Naive thymus-derived CD4-positive, alpha-beta T cell (primary cell): ENCODE measurements around the gene NOCT. TPM values are rescaled to one million over a fixed set of nuclear protein-coding genes. Genes with fewer than 3 reads are reported as not detected.

Experiments
- ATAC-seq: fragments of 150-1000 bp; cut with Tn5 transposase; 2 replicates; pipeline ENCODE4 v1.10.0; 2021; ENCODE audit warnings: mild to moderate bottlenecking, moderate library complexity
- CTCF ChIA-PET: fragments of 350-600 bp; sonication (Branson Sonifier 250); formaldehyde crosslinking; loops from one replicate; lab custom pipeline; 2021; ENCODE audit warnings: antibody characterized with exemption; lab: Charles Lee
- POLR2A ChIA-PET: fragments of 350-600 bp; sonication (Branson Sonifier 250); formaldehyde crosslinking; loops from one replicate; lab custom pipeline; 2021; ENCODE audit warnings: antibody characterized with exemption, inconsistent platforms; lab: Charles Lee
- DNase-seq, 9 donors: peaks; one replicate each; pipeline versions ENCODE4 v3.0.0 to v3.0.0-alpha.2; 2020 to 2022; ENCODE audit warnings: mixed read lengths in 1 of 9
- H3K27ac ChIP-seq: one replicate; pipeline ENCODE4 v1.7.0; 2013; ENCODE audit warnings: mild to moderate bottlenecking, low read depth, low read length, moderate library complexity
- H3K27me3 ChIP-seq, 2 donors: one replicate each; pipeline ENCODE4 v1.7.0; 2013; ENCODE audit warnings: low read length in 2 of 2, mild to moderate bottlenecking in 2 of 2, moderate library complexity in 2 of 2; ENCODE audit not compliant: control insufficient read depth in 2 of 2, insufficient read depth in 2 of 2
- H3K36me3 ChIP-seq, 3 experiments: 1 replicate in 2 of 3; 2 replicates in 1 of 3; pipeline ENCODE4 v1.7.0; 2013; ENCODE audit warnings: low read length in 3 of 3, mild to moderate bottlenecking in 3 of 3, moderate library complexity in 1 of 3; ENCODE audit not compliant: insufficient read depth in 3 of 3, control insufficient read depth in 2 of 3
- H3K4me1 ChIP-seq, 2 donors: one replicate each; pipeline ENCODE4 v1.7.0; 2013; ENCODE audit warnings: low read length in 2 of 2, mild to moderate bottlenecking in 2 of 2, moderate library complexity in 1 of 2; ENCODE audit not compliant: control insufficient read depth in 2 of 2, insufficient read depth in 2 of 2
- H3K4me3 ChIP-seq: 2 replicates; pipeline ENCODE4 v1.7.0; 2013; ENCODE audit warnings: mild to moderate bottlenecking, low read length
- H3K9me3 ChIP-seq, 3 experiments: 1 replicate in 2 of 3; 2 replicates in 1 of 3; pipeline ENCODE4 v1.7.0; 2013; ENCODE audit warnings: low read length in 3 of 3; ENCODE audit not compliant: control insufficient read depth in 2 of 3
- H3K27ac Mint-ChIP-seq, 9 donors: one replicate each; pipeline ENCODE4 v1.8.0; 2020 to 2022; ENCODE audit warnings: mixed read lengths in 9 of 9, mild to moderate bottlenecking in 8 of 9, moderate library complexity in 5 of 9, inconsistent platforms in 2 of 9
- H3K27me3 Mint-ChIP-seq, 5 donors: one replicate each; pipeline ENCODE4 v1.8.0; 2021 to 2022; ENCODE audit warnings: mixed read lengths in 5 of 5, mild to moderate bottlenecking in 1 of 5
- H3K36me3 Mint-ChIP-seq, 5 donors: one replicate each; pipeline ENCODE4 v1.8.0; 2020 to 2022; ENCODE audit warnings: mixed read lengths in 5 of 5, mild to moderate bottlenecking in 3 of 5, inconsistent platforms in 1 of 5
- H3K4me1 Mint-ChIP-seq, 7 donors: one replicate each; pipeline ENCODE4 v1.8.0; 2020 to 2022; ENCODE audit warnings: mixed read lengths in 7 of 7, mild to moderate bottlenecking in 3 of 7, inconsistent platforms in 1 of 7
- H3K4me3 Mint-ChIP-seq, 10 donors: one replicate each; pipeline ENCODE4 v1.8.0; 2020 to 2022; ENCODE audit warnings: mild to moderate bottlenecking in 10 of 10, mixed read lengths in 10 of 10, moderate library complexity in 6 of 10, inconsistent platforms in 2 of 10
- H3K9me3 Mint-ChIP-seq, 11 donors: one replicate each; pipeline ENCODE4 v1.8.0; 2020 to 2022; ENCODE audit warnings: mixed read lengths in 11 of 11, mild to moderate bottlenecking in 4 of 11, inconsistent platforms in 1 of 11, moderate library complexity in 1 of 11
- intact Hi-C, 2 donors: fragments of 100-400 bp; cut with micrococcal nuclease; formaldehyde crosslinking; loops; one replicate each; pipeline ENCODE4 v1.15.1; 2023
- polyA plus RNA-seq, 2 donors: library from polyadenylated mRNA; unstranded; fragments of 300-500 nt; fragmentation: Illumina TruSeq; gene quantifications; one replicate each; pipeline ENCODE4 v1.2.3, GENCODE V29; 2021
- total RNA-seq, 6 experiments: library from RNA in 5 of 6; stranded (reverse) in 5 of 6; gene quantifications; 1 replicate in 5 of 6; 2 replicates in 1 of 6; pipeline ENCODE4 v1.2.3 and lab custom pipeline; 2021 to 2026

NOCT gene
- total and polyA plus RNA-seq, 7 experiments from 2014 or later: 0.12 to 33.7 (median 1.7) TPM

DNA sequence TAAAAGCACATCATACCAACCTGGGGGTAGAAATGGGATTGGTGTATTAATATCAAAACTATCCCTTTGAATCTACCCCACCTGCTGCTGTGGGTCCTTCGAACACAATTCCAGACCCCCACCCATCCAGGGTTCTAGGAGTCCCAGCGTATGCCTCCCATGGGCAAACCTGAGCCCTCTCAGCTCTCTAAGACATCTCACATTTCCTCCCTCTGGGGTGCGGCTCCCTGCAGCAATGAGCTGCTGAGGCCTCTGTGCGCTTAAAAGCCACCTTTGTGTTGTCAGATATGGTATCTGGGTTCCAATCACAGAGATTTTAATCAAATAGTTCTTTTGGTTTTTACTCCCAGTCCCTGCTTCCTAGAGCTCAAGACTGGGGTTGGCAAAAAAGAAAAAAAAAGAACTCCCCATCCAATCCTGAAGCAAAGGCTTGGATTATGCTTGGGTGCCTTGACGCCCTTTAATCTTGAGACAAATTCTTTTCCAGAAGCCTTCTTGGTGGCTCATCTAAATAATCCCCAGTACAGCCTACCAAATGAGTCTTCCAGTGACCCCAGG lies 37.5 kb upstream of the NOCT start:
- Histone ChIP-seq H3K36me3 (no peaks in the 10 kb centered on the region), H3K9me3 (no peaks in the 10 kb centered on the region), H3K4me1 (no peaks in the 10 kb centered on the region), H3K27me3 (no peaks in the 10 kb centered on the region), H3K4me3 (no peak overlapping the region), H3K27ac (no peak overlapping the region)
- Mint-ChIP-seq H3K4me3 (no peak overlapping the region), H3K4me1 (peaks cover 0 to 3% (median 0%) of the 10 kb centered on the region in 7 donors), H3K9me3 (no peaks in the 10 kb centered on the region), H3K27ac (no peak overlapping the region), H3K36me3 (no peaks in the 10 kb centered on the region), H3K27me3 (peaks cover 0 to 2% (median 0%) of the 10 kb centered on the region in 5 donors)
- intact Hi-C loops: no loop called here
- POLR2A ChIA-PET: no interaction called here
- CTCF ChIA-PET: no interaction called here
- ATAC-seq: no peak
- DNase-seq: no peak

DNA sequence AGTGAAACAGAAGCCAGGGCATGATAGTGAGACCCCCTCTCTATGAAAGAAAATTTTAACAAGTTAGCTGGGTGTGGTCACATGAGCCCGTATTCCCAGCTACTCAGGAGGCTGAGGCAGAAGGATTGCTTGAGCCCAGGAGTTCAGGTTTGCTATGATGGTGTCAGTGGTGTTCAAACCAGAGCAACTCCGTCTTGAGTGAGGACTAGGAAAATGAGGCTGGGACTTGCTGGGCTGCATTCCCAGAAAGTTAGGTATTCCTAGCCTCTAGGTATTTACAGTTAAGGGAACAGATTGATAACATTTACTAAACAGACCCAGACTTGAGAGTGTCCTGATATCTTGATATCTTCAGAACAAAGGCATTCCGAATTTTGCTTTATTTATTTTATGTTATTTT lies 37.0 kb upstream of the NOCT start:
- DNase-seq (no peak), ATAC-seq (no peak)
- no peak overlapping the region for H3K27ac ChIP-seq
- H3K4me3 ChIP-seq: no peak overlapping the region
- no peaks in the 10 kb centered on the region for H3K27me3 ChIP-seq
- H3K4me3 Mint-ChIP-seq: no peak overlapping the region
- intact Hi-C loops: no loop called here
- H3K36me3 Mint-ChIP-seq: no peaks in the 10 kb centered on the region
- ChIA-PET CTCF (no interaction called here), POLR2A (no interaction called here)
- H3K4me1 ChIP-seq: no peaks in the 10 kb centered on the region
- H3K27ac Mint-ChIP-seq: no peak overlapping the region
- peaks cover 0 to 5% (median 0%) of the 10 kb centered on the region in 7 donors for H3K4me1 Mint-ChIP-seq
- no peaks in the 10 kb centered on the region for H3K9me3 Mint-ChIP-seq
- no peaks in the 10 kb centered on the region for H3K9me3 ChIP-seq
- peaks cover 0 to 2% (median 0%) of the 10 kb centered on the region in 5 donors for H3K27me3 Mint-ChIP-seq
- no peaks in the 10 kb centered on the region for H3K36me3 ChIP-seq

DNA sequence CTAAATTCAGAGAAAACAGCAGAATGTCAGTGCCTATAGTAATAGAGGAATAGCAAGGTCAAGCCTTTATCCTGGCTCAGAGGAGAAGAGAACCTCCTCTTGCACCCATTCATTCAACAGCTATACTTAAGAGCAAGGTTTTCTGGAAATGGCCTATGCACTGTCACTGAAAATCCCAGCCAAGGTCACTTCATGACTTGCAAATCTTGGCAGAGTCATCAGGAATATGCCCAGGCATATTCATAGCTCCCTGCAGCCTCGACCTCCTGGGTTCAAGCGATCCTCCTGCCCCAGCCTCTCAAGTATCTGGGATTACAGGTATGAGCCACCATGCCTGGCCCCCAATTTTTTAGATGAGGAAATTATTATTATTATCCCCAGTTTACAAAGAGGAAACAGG lies 35.8 kb upstream of the NOCT start:
- Histone ChIP-seq H3K4me1 (no peaks in the 10 kb centered on the region), H3K27ac (no peak overlapping the region), H3K4me3 (no peak overlapping the region), H3K9me3 (no peaks in the 10 kb centered on the region), H3K27me3 (no peaks in the 10 kb centered on the region), H3K36me3 (no peaks in the 10 kb centered on the region)
- Mint-ChIP-seq H3K4me3 (no peak overlapping the region), H3K27me3 (no peaks in the 10 kb centered on the region), H3K27ac (no peak overlapping the region), H3K9me3 (peaks cover 0 to under 1% (median 0%) of the 10 kb centered on the region in 11 donors), H3K4me1 (peaks cover 0 to 3% (median 0%) of the 10 kb centered on the region in 7 donors), H3K36me3 (no peaks in the 10 kb centered on the region)
- CTCF ChIA-PET: no interaction called here
- intact Hi-C loops: no loop called here
- ATAC-seq (no peak), DNase-seq (no peak)
- POLR2A ChIA-PET: no interaction called here

DNA sequence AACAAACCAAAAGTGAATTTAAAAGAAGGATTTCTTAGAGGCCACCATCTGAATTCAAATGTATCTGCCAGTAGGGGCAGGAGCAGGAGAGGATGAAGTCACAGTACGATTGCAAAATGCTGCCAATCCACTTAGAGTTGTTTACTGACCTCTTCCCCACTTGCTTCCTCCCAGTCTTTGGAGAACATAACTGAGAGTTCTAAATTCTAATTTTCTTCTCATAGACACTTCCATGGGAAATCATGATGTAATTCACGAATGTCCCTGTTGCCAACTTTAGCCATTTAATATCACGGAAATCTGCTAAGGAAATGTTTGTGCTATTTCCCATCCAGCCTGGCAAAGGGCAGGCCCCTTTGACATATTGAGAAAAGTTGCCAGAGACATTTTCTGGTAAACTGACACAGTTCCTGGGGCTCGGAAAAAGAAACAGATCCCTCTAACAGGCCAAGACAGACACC lies 33.6 kb upstream of the NOCT start:
- H3K4me3 Mint-ChIP-seq: no peak overlapping the region
- no peaks in the 10 kb centered on the region for H3K9me3 ChIP-seq
- ChIA-PET POLR2A (no interaction called here), CTCF (no interaction called here)
- no peaks in the 10 kb centered on the region for H3K27me3 ChIP-seq
- no peak overlapping the region for H3K27ac Mint-ChIP-seq
- no peak for DNase-seq
- H3K36me3 Mint-ChIP-seq: no peaks in the 10 kb centered on the region
- peaks cover 0 to 3% (median 0%) of the 10 kb centered on the region in 7 donors for H3K4me1 Mint-ChIP-seq
- peaks cover 0 to 7% (median 0%) of the 10 kb centered on the region in 11 donors for H3K9me3 Mint-ChIP-seq
- intact Hi-C loops: no loop called here
- no peaks in the 10 kb centered on the region for H3K27me3 Mint-ChIP-seq
- no peaks in the 10 kb centered on the region for H3K4me1 ChIP-seq
- peak; percentile 36 for ATAC-seq
- H3K36me3 ChIP-seq: no peaks in the 10 kb centered on the region
- no peak overlapping the region for H3K4me3 ChIP-seq
- no peak overlapping the region for H3K27ac ChIP-seq

DNA sequence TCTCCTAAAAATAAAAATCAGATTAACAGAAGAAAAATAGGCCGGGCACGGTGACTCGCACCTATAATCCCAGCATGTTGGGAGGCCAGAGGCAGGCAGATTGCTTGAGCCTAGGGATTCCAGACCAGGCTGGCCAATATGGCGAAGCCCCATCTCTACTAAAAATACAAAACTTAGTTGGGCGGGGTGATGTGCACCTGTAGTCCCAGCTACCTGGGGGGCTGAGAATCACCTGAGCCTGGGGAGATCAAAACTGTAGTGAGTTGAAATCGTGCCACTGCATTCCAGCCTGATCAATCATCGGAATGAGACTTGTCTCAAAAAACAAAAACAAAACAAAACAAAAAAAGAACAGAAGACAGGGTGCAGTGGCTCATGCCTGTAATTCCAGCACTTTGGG lies 32.8 kb upstream of the NOCT start:
- ATAC-seq (no peak), DNase-seq (no peak)
- Mint-ChIP-seq H3K9me3 (peaks cover 0 to 7% (median 0%) of the 10 kb centered on the region in 11 donors), H3K36me3 (no peaks in the 10 kb centered on the region), H3K27me3 (no peaks in the 10 kb centered on the region), H3K4me3 (no peak overlapping the region), H3K4me1 (peaks cover 0 to 2% (median 0%) of the 10 kb centered on the region in 7 donors), H3K27ac (no peak overlapping the region)
- H3K27ac ChIP-seq: no peak overlapping the region
- CTCF ChIA-PET: no interaction called here
- H3K9me3 ChIP-seq: no peaks in the 10 kb centered on the region
- no peak overlapping the region for H3K4me3 ChIP-seq
- POLR2A ChIA-PET: no interaction called here
- no peaks in the 10 kb centered on the region for H3K4me1 ChIP-seq
- no peaks in the 10 kb centered on the region for H3K27me3 ChIP-seq
- no peaks in the 10 kb centered on the region for H3K36me3 ChIP-seq
- intact Hi-C loops: no loop called here

DNA sequence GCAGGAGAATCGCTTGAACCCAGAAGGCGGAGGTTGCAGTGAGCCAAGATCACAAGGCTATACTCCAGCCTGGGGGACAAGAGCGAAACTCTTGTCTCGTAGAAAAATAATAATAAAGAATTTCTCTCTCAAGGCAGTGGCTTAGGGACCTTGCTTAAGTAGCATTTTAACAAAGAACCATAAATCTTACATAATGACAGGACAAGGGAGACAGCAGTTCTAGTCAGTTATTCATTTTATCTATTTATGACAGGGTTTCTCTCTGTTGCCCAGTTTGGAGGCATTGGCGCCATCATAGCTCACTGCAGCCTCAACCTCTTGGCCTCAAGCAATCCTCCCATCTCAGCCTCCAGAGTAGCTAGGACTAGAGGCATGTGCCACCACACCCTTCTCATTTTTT lies 31.9 kb upstream of the NOCT start:
- H3K4me3 Mint-ChIP-seq: no peak overlapping the region
- Histone ChIP-seq H3K4me1 (no peaks in the 10 kb centered on the region), H3K4me3 (no peak overlapping the region), H3K27me3 (no peaks in the 10 kb centered on the region), H3K9me3 (no peaks in the 10 kb centered on the region), H3K27ac (no peak overlapping the region), H3K36me3 (no peaks in the 10 kb centered on the region)
- CTCF ChIA-PET: no interaction called here
- ATAC-seq: no peak
- DNase-seq: no peak
- POLR2A ChIA-PET: no interaction called here
- H3K9me3 Mint-ChIP-seq: peaks cover 0 to 7% (median 0%) of the 10 kb centered on the region in 11 donors
- peaks cover 0 to 2% (median 0%) of the 10 kb centered on the region in 7 donors for H3K4me1 Mint-ChIP-seq
- peaks cover 0 to 6% (median 4%) of the 10 kb centered on the region in 5 donors for H3K27me3 Mint-ChIP-seq
- H3K36me3 Mint-ChIP-seq: peaks cover 0 to 2% (median 0%) of the 10 kb centered on the region in 5 donors
- intact Hi-C loops: no loop called here
- no peak overlapping the region for H3K27ac Mint-ChIP-seq

DNA sequence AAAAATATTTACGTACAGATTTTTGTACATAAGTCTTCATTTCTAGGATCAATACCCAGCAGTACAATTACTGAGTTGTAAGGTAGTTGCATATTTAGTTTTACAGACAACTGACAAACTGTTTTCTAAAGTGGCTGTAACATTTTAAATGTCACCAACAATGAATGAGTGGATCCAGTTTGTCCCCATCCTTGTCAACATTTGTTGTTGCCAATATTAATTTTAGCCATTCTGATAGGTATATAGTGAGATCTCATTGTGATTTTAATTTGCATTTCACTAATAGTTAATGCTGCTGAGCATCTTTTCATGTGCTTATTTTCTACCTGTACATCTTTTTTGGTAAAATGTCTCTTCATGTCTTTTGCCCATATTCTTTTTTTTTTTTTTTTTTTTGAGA lies 30.9 kb upstream of the NOCT start:
- Histone ChIP-seq H3K9me3 (no peaks in the 10 kb centered on the region), H3K4me1 (no peaks in the 10 kb centered on the region), H3K4me3 (no peak overlapping the region), H3K36me3 (no peaks in the 10 kb centered on the region), H3K27ac (no peak overlapping the region), H3K27me3 (no peaks in the 10 kb centered on the region)
- CTCF ChIA-PET: no interaction called here
- no peak overlapping the region for H3K4me3 Mint-ChIP-seq
- POLR2A ChIA-PET: no interaction called here
- H3K27ac Mint-ChIP-seq: no peak overlapping the region
- H3K27me3 Mint-ChIP-seq: peaks cover 0 to 9% (median 4%) of the 10 kb centered on the region in 5 donors
- intact Hi-C loops: no loop called here
- H3K36me3 Mint-ChIP-seq: peaks cover 0 to 5% (median 0%) of the 10 kb centered on the region in 5 donors
- no peak for DNase-seq
- no peak for ATAC-seq
- peaks cover 0 to 2% (median 0%) of the 10 kb centered on the region in 7 donors for H3K4me1 Mint-ChIP-seq
- H3K9me3 Mint-ChIP-seq: peaks cover 0 to 7% (median 0%) of the 10 kb centered on the region in 11 donors
